Neuronal stem cell (in vitro differentiated cells): Measurements from ENCODE around the gene TEX51.

Source experiments
- DNase-seq: peaks from one replicate; pipeline ENCODE4 v3.0.0-alpha.2; 2013; ENCODE audit warnings: low spot score
- H2AFZ ChIP-seq: one replicate; pipeline ENCODE4 v1.6.1; 2013; ENCODE audit warnings: mild to moderate bottlenecking, low read length, inconsistent platforms
- H2AK5ac ChIP-seq: 2 replicates; pipeline ENCODE4 v1.6.1; 2013; ENCODE audit warnings: low read depth, mild to moderate bottlenecking, inconsistent platforms, low read length, moderate library complexity, mixed read lengths
- H2BK120ac ChIP-seq: 2 replicates; pipeline ENCODE4 v1.6.1; 2013; ENCODE audit warnings: low read depth, mild to moderate bottlenecking, inconsistent platforms, low read length, moderate library complexity, mixed read lengths
- H2BK12ac ChIP-seq: one replicate; pipeline ENCODE4 v1.6.1; 2013; ENCODE audit warnings: low read length, inconsistent platforms
- H2BK15ac ChIP-seq: 2 replicates; pipeline ENCODE4 v1.6.1; 2013; ENCODE audit warnings: mild to moderate bottlenecking, low read length, inconsistent platforms, mixed read lengths
- H2BK5ac ChIP-seq: one replicate; pipeline ENCODE4 v1.6.1; 2013; ENCODE audit warnings: inconsistent platforms, mild to moderate bottlenecking, low read length, moderate library complexity
- H3K14ac ChIP-seq: one replicate; pipeline ENCODE4 v1.6.1; 2013; ENCODE audit warnings: low read length, inconsistent platforms
- H3K18ac ChIP-seq: 2 replicates; pipeline ENCODE4 v1.6.1; 2013; ENCODE audit warnings: low read length, inconsistent platforms
- H3K23ac ChIP-seq: 2 replicates; pipeline ENCODE4 v1.6.1; 2013; ENCODE audit warnings: low read depth, mild to moderate bottlenecking, mixed read lengths, low read length, inconsistent platforms; ENCODE audit not compliant: poor library complexity
- H3K27ac ChIP-seq: replicated peaks from 3 replicates; pipeline ENCODE4 v1.5.1; 2013; ENCODE audit warnings: low read length, inconsistent platforms
- H3K27me3 ChIP-seq, 3 experiments: 2 replicates each; pipeline ENCODE4 v1.6.1; 2013; ENCODE audit warnings: low read length in 3 of 3, mild to moderate bottlenecking in 2 of 3, inconsistent platforms in 1 of 3, low read depth in 1 of 3, mixed read lengths in 1 of 3, moderate library complexity in 1 of 3; ENCODE audit not compliant: control insufficient read depth in 3 of 3, insufficient read depth in 3 of 3
- H3K36me3 ChIP-seq, 2 donors: replicated peaks in 1 of 2; 2 replicates each; pipeline ENCODE4 v1.6.1; 2013; ENCODE audit warnings: low read length in 2 of 2; ENCODE audit not compliant: control insufficient read depth in 2 of 2, insufficient read depth in 2 of 2
- H3K4ac ChIP-seq: 2 replicates; pipeline ENCODE4 v1.6.1; 2013; ENCODE audit warnings: inconsistent platforms, mild to moderate bottlenecking, low read length, moderate library complexity
- H3K4me1 ChIP-seq, 2 donors: 1 replicate in 1 of 2; 2 replicates in 1 of 2; pipeline ENCODE4 v1.6.1; 2013; ENCODE audit warnings: low read length in 2 of 2, low read depth in 1 of 2; ENCODE audit not compliant: control insufficient read depth in 2 of 2, insufficient read depth in 1 of 2
- H3K4me2 ChIP-seq: one replicate; pipeline ENCODE4 v1.6.1; 2013; ENCODE audit warnings: mild to moderate bottlenecking, low read length, inconsistent platforms; ENCODE audit not compliant: insufficient read depth, poor library complexity, severe bottlenecking
- H3K4me3 ChIP-seq, 2 donors: 2 replicates each; pipeline ENCODE4 v1.5.1; 2013; ENCODE audit warnings: low read length in 2 of 2, mild to moderate bottlenecking in 2 of 2, inconsistent platforms in 1 of 2, moderate library complexity in 1 of 2
- H3K79me1 ChIP-seq: one replicate; pipeline ENCODE4 v1.6.1; 2013; ENCODE audit warnings: low read depth, mild to moderate bottlenecking, inconsistent platforms, low read length, moderate library complexity
- H3K9ac ChIP-seq: one replicate; pipeline ENCODE4 v1.6.1; 2013; ENCODE audit warnings: mild to moderate bottlenecking, low read depth, low read length, inconsistent platforms; ENCODE audit not compliant: poor library complexity
- H3K9me3 ChIP-seq, 2 donors: replicated peaks in 1 of 2; 2 replicates each; pipeline versions ENCODE3 to v1.6.1; 2013; ENCODE audit warnings: low read length in 2 of 2, mild to moderate bottlenecking in 2 of 2, inconsistent platforms in 1 of 2, low read depth in 1 of 2, mixed read lengths in 1 of 2, moderate library complexity in 1 of 2; ENCODE audit not compliant: control insufficient read depth in 2 of 2, insufficient read depth in 1 of 2
- H4K8ac ChIP-seq: one replicate; pipeline ENCODE4 v1.6.1; 2013; ENCODE audit warnings: low read depth, mild to moderate bottlenecking, inconsistent platforms, low read length, moderate library complexity
- H4K91ac ChIP-seq: one replicate; pipeline ENCODE4 v1.6.1; 2013; ENCODE audit warnings: low read length, low read depth, mild to moderate bottlenecking, inconsistent platforms; ENCODE audit not compliant: poor library complexity
- WGBS, 2 donors: extraction: QIAGEN DNeasy Blood & Tissue Kit; methylation state at CpG; one replicate each; pipeline ENCODE4 v1.1.7; 2013; ENCODE audit warnings: missing lambda C conversion rate in 2 of 2, mixed read lengths in 1 of 2; ENCODE audit not compliant: insufficient read length in 2 of 2, insufficient replicate concordance in 1 of 2; ENCODE audit errors: extremely low coverage in 2 of 2; 5-methylcytosine and 5-hydroxymethylcytosine counted together

Gene TEX51

GRCh38 chr2:126856403-126856802, 42.3 kb upstream of the TEX51 start:
- H4K8ac ChIP-seq: no peak overlapping the region
- no peak overlapping the region for H3K4me2 ChIP-seq
- H2AFZ ChIP-seq: no peak overlapping the region
- H3K9ac ChIP-seq: no peak overlapping the region
- H2BK15ac ChIP-seq: no peak overlapping the region
- no peak overlapping the region for H2BK120ac ChIP-seq
- H3K4ac ChIP-seq: no peak overlapping the region
- no CpG with 5 or more reads among the region's 6 CpGs for WGBS, 2 donors
- H3K27me3 ChIP-seq: peaks cover 0 to 7% (median 0%) of the 10 kb centered on the region in 3 experiments
- no peak overlapping the region for H2BK5ac ChIP-seq
- DNase-seq: no peak
- H3K9me3 ChIP-seq: no peaks in the 10 kb centered on the region
- H3K18ac ChIP-seq: no peak overlapping the region
- no peak overlapping the region for H3K4me3 ChIP-seq
- H3K4me1 ChIP-seq: no peaks in the 10 kb centered on the region
- no peak overlapping the region for H4K91ac ChIP-seq
- no peak overlapping the region for H3K14ac ChIP-seq
- no peak overlapping the region for H3K27ac ChIP-seq
- no peaks in the 10 kb centered on the region for H3K79me1 ChIP-seq
- H2BK12ac ChIP-seq: no peak overlapping the region
- H3K23ac ChIP-seq: no peak overlapping the region
- H3K36me3 ChIP-seq: no peaks in the 10 kb centered on the region
- no peak overlapping the region for H2AK5ac ChIP-seq

DNA sequence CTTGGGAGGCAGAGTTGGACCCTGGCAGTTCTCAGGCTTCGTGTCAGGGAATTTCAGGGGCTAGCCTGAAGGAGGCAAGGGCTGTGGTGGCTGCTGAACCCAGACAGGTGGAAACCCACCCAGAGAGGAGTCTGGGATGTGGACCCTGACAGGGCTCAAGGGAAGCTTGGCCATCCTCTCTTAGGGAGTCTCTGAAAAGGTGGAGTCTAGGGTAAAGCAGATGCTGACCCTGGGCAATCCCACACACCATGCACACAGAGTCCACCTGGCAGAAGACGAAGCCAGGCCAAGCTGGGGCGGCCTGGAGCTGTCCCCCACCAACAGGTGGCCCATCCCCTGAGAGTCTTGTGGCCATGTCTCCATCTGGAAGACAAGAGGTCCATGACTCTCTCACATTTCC, 41.2 kb upstream of the TEX51 start:
- no peak for DNase-seq

GRCh38 chr2:126858013-126858412, 40.7 kb upstream of the TEX51 start:
- WGBS, 2 donors: no CpG with 5 or more reads among the region's 4 CpGs

More for the DNA sequence above, 41.2 kb upstream of the TEX51 start:
- H3K79me1 ChIP-seq: no peaks in the 10 kb centered on the region
- no peaks in the 10 kb centered on the region for H3K36me3 ChIP-seq
- H4K8ac ChIP-seq: no peak overlapping the region
- H2AK5ac ChIP-seq: no peak overlapping the region
- no peak overlapping the region for H4K91ac ChIP-seq
- WGBS, 2 donors: no CpG with 5 or more reads among the region's 3 CpGs
- H3K9ac ChIP-seq: no peak overlapping the region
- no peak overlapping the region for H3K4ac ChIP-seq
- H3K14ac ChIP-seq: no peak overlapping the region
- H2BK120ac ChIP-seq: no peak overlapping the region
- no peak overlapping the region for H2BK12ac ChIP-seq
- no peak overlapping the region for H2AFZ ChIP-seq
- no peak overlapping the region for H2BK5ac ChIP-seq
- no peak overlapping the region for H3K4me3 ChIP-seq
- peaks cover 0 to 7% (median 0%) of the 10 kb centered on the region in 3 experiments for H3K27me3 ChIP-seq
- H2BK15ac ChIP-seq: no peak overlapping the region
- no peaks in the 10 kb centered on the region for H3K9me3 ChIP-seq
- no peaks in the 10 kb centered on the region for H3K4me1 ChIP-seq
- no peak overlapping the region for H3K4me2 ChIP-seq
- no peak overlapping the region for H3K27ac ChIP-seq
- no peak overlapping the region for H3K23ac ChIP-seq
- H3K18ac ChIP-seq: no peak overlapping the region

DNA sequence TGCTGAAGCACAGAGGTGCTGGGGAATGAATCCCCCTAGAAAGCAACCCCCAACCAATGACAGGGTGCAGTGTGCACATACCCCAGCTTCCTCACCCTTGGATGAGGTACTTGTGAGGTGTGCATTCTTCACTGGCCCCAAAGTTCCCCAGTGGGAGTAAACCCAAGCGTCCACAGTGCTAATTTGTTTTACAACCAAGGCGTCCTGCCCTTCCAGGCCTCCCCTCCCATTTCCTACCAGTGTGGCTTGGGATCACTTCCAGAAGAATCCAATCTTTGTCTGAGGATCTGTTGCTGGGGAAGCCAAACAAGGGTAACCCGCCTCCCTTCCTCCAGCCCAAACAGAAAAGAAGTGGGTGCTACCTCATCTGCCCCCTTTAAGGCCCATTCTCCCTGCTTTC, 40.3 kb upstream of the TEX51 start:
- H3K27me3 ChIP-seq: peaks cover 0 to 7% (median 0%) of the 10 kb centered on the region in 3 experiments
- no peak overlapping the region for H3K9ac ChIP-seq
- no peak overlapping the region for H2BK15ac ChIP-seq
- no peak overlapping the region for H3K23ac ChIP-seq
- no peak overlapping the region for H3K4me3 ChIP-seq
- H3K18ac ChIP-seq: no peak overlapping the region
- no peak overlapping the region for H4K91ac ChIP-seq
- no peak overlapping the region for H2BK120ac ChIP-seq
- H3K14ac ChIP-seq: no peak overlapping the region
- H2BK12ac ChIP-seq: no peak overlapping the region
- no peaks in the 10 kb centered on the region for H3K4me1 ChIP-seq
- no peak overlapping the region for H2AFZ ChIP-seq
- no peak overlapping the region for H2BK5ac ChIP-seq
- H3K36me3 ChIP-seq: no peaks in the 10 kb centered on the region
- DNase-seq: no peak
- H3K79me1 ChIP-seq: no peaks in the 10 kb centered on the region
- no peak overlapping the region for H4K8ac ChIP-seq
- no peak overlapping the region for H3K4me2 ChIP-seq
- H3K4ac ChIP-seq: no peak overlapping the region
- H3K27ac ChIP-seq: no peak overlapping the region
- no CpG with 5 or more reads among the region's 3 CpGs for WGBS, 2 donors
- no peak overlapping the region for H2AK5ac ChIP-seq
- H3K9me3 ChIP-seq: no peaks in the 10 kb centered on the region

More at GRCh38 chr2:126858013-126858412, 40.7 kb upstream of the TEX51 start:
- H2BK5ac ChIP-seq: no peak overlapping the region
- H4K8ac ChIP-seq: no peak overlapping the region
- no peak overlapping the region for H3K4ac ChIP-seq
- no peak overlapping the region for H3K9ac ChIP-seq
- no peak overlapping the region for H2BK12ac ChIP-seq
- H3K27ac ChIP-seq: no peak overlapping the region
- H2AK5ac ChIP-seq: no peak overlapping the region
- no peak overlapping the region for H3K14ac ChIP-seq
- H3K4me3 ChIP-seq: no peak overlapping the region
- no peaks in the 10 kb centered on the region for H3K36me3 ChIP-seq
- no peak overlapping the region for H2AFZ ChIP-seq
- no peaks in the 10 kb centered on the region for H3K9me3 ChIP-seq
- no peak overlapping the region for H3K4me2 ChIP-seq
- no peak overlapping the region for H3K18ac ChIP-seq
- H4K91ac ChIP-seq: no peak overlapping the region
- no peak overlapping the region for H2BK120ac ChIP-seq
- no peak overlapping the region for H2BK15ac ChIP-seq
- no peaks in the 10 kb centered on the region for H3K79me1 ChIP-seq
- no peak overlapping the region for H3K23ac ChIP-seq
- no peak for DNase-seq
- peaks cover 0 to 7% (median 0%) of the 10 kb centered on the region in 3 experiments for H3K27me3 ChIP-seq
- no peaks in the 10 kb centered on the region for H3K4me1 ChIP-seq
